GM21390 (cell line): Measurements from ENCODE around the gene UBQLN4.

ENCODE experiments used
- ATAC-seq: cut with Tn5 transposase; IDR thresholded peaks from one replicate; pipeline ENCODE4 v1.9.1; 2021; ENCODE audit not compliant: unreplicated experiment

The UBQLN4 gene

GRCh38 chr1:156053768-156054499, at the start of gene UBQLN4:
UBQLN4 (minus strand) TSS chr1:156053798; CDS start chr1:156053701, 97 bp downstream.
- no peak for ATAC-seq

GRCh38 chr1:156102633-156103511, 49.3 kb upstream of the UBQLN4 start:
- no peak for ATAC-seq

GRCh38 chr1:156101880-156102279, 48.3 kb upstream of the UBQLN4 start:
- no peak for ATAC-seq

- ATAC-seq = no peak
These were observed 46.8 kb upstream of the UBQLN4 start for GRCh38 chr1:156100205-156100995.

GRCh38 chr1:156099282-156099681, 45.7 kb upstream of the UBQLN4 start:
- no peak for ATAC-seq

- ATAC-seq = no peak
These were observed 45.2 kb upstream of the UBQLN4 start for GRCh38 chr1:156098784-156099183.

- no peak for ATAC-seq
These were observed 44.0 kb upstream of the UBQLN4 start for GRCh38 chr1:156097499-156098178.

- peak; percentile 62 for ATAC-seq
These were observed 43.2 kb upstream of the UBQLN4 start for GRCh38 chr1:156096640-156097391.

GRCh38 chr1:156095906-156096508, 42.4 kb upstream of the UBQLN4 start:
- ATAC-seq = no peak

GRCh38 chr1:156091610-156092009, 38.0 kb upstream of the UBQLN4 start:
- no peak for ATAC-seq

- ATAC-seq = peak; percentile 71
These were observed 37.2 kb upstream of the UBQLN4 start for GRCh38 chr1:156090840-156091188.

GRCh38 chr1:156090138-156090839, 36.7 kb upstream of the UBQLN4 start:
- no peak for ATAC-seq

GRCh38 chr1:156089704-156090103, 36.1 kb upstream of the UBQLN4 start:
- no peak for ATAC-seq

GRCh38 chr1:156086256-156086662, 32.7 kb upstream of the UBQLN4 start:
- ATAC-seq = no peak

GRCh38 chr1:156083800-156084790, 30.5 kb upstream of the UBQLN4 start:
- ATAC-seq = no peak

GRCh38 chr1:156082309-156083091, 28.9 kb upstream of the UBQLN4 start, which contains the start of gene MEX3A:
MEX3A (minus strand) TSS chr1:156082465; CDS start chr1:156081998, 467 bp downstream.
- ATAC-seq = no peak

GRCh38 chr1:156081917-156082308, 28.3 kb upstream of the UBQLN4 start:
- no peak for ATAC-seq
